DND-41 (cell line): ENCODE measurements around the gene EHD1.
A peak's percentile ranks its signal among the peaks of the same experiment; 100 is the strongest.

Experiments used
- ATAC-seq: fragments of 200-7000 bp; cut with Tn5 transposase; 3 replicates; pipeline ENCODE4 v1.9.1; 2021; ENCODE audit warnings: low read depth; ENCODE audit not compliant: insufficient read depth
- DNase-seq: peaks from one replicate; pipeline ENCODE4 v3.0.0-alpha.2; 2020
- H2AFZ ChIP-seq: 2 replicates; pipeline ENCODE4 v1.6.0; 2012; ENCODE audit warnings: low read depth, low read length
- H3K27ac ChIP-seq: 2 replicates; pipeline ENCODE4 v1.5.1; 2012; ENCODE audit warnings: low read length, inconsistent platforms
- H3K27me3 ChIP-seq: fragments of 200-600 bp; sonication (generic); 2 replicates; pipeline ENCODE4 v1.6.0; 2012; ENCODE audit warnings: low read length, mild to moderate bottlenecking, inconsistent platforms; ENCODE audit not compliant: insufficient read depth, poor library complexity
- H3K36me3 ChIP-seq: 2 replicates; pipeline ENCODE4 v1.5.1; 2012; ENCODE audit warnings: low read length, inconsistent platforms; ENCODE audit not compliant: insufficient read depth
- H3K4me1 ChIP-seq: 2 replicates; pipeline ENCODE4 v1.5.1; 2012; ENCODE audit warnings: mild to moderate bottlenecking, low read length; ENCODE audit not compliant: insufficient read depth
- H3K4me2 ChIP-seq: 2 replicates; pipeline ENCODE4 v1.6.0; 2012; ENCODE audit warnings: mild to moderate bottlenecking, moderate library complexity, low read length, inconsistent platforms; ENCODE audit not compliant: insufficient read depth
- H3K4me3 ChIP-seq, 2 experiments: fragments of 200-600 bp in 1 of 2; shearing (Covaris generic) in 1 of 2; 2 replicates each; pipeline ENCODE4 v1.5.1; 2012 to 2016; ENCODE audit warnings: inconsistent platforms in 2 of 2, low read length in 2 of 2, mild to moderate bottlenecking in 2 of 2, low read depth in 1 of 2, moderate library complexity in 1 of 2
- H3K79me2 ChIP-seq: 2 replicates; pipeline ENCODE4 v1.6.0; 2012; ENCODE audit warnings: low read length, inconsistent platforms; ENCODE audit not compliant: insufficient read depth
- H3K9ac ChIP-seq: 2 replicates; pipeline ENCODE4 v1.6.0; 2012; ENCODE audit warnings: low read depth, mild to moderate bottlenecking, inconsistent platforms, low read length, moderate library complexity
- H3K9me3 ChIP-seq: 2 replicates; pipeline ENCODE4 v1.5.1; 2012; ENCODE audit warnings: low read length, moderate library complexity, mild to moderate bottlenecking, inconsistent platforms; ENCODE audit not compliant: insufficient read depth, severe bottlenecking
- H4K20me1 ChIP-seq: 2 replicates; pipeline ENCODE4 v1.6.0; 2012; ENCODE audit warnings: low read length; ENCODE audit not compliant: insufficient read depth
- CTCF ChIP-seq: IDR thresholded peaks from 2 replicates; pipeline ENCODE4 v1.5.1; 2012; ENCODE audit warnings: borderline replicate concordance, low read length, moderate library complexity, mild to moderate bottlenecking; ENCODE audit not compliant: poor library complexity, severe bottlenecking; ENCODE audit errors: extremely low read depth
- EZH2 ChIP-seq: IDR thresholded peaks from 3 replicates; pipeline ENCODE4 v1.6.1; 2012; ENCODE audit warnings: borderline replicate concordance, low read depth, mild to moderate bottlenecking, moderate library complexity, low read length, inconsistent platforms; ENCODE audit not compliant: severe bottlenecking

Gene EHD1

GRCh38 chr11:64871492-64871891, 6.9 kb downstream of the EHD1 start:
- H3K27me3 ChIP-seq = no peaks in the 10 kb centered on the region
- H3K9ac ChIP-seq = no peak overlapping the region
- H2AFZ ChIP-seq = no peak overlapping the region
- H3K27ac ChIP-seq = no peak overlapping the region
- no peaks in the 10 kb centered on the region for H3K9me3 ChIP-seq
- H3K4me3 ChIP-seq = no peak overlapping the region
- ATAC-seq (no peak), DNase-seq (no peak)
- H3K36me3 ChIP-seq = peaks cover 45% of the 10 kb centered on the region
- no peak overlapping the region for H3K4me2 ChIP-seq
- no peak for TF ChIP-seq EZH2
- no peak for TF ChIP-seq CTCF
- peaks cover 22% of the 10 kb centered on the region for H3K79me2 ChIP-seq
- peaks cover 25% of the 10 kb centered on the region for H4K20me1 ChIP-seq
- peaks cover 11% of the 10 kb centered on the region for H3K4me1 ChIP-seq

GRCh38 chr11:64870893-64871466, 7.4 kb downstream of the EHD1 start:
- H3K4me3 ChIP-seq = no peak overlapping the region
- ATAC-seq (no peak), DNase-seq (no peak)
- H3K27ac ChIP-seq = no peak overlapping the region
- H4K20me1 ChIP-seq = peaks cover 20% of the 10 kb centered on the region
- H2AFZ ChIP-seq = no peak overlapping the region
- H3K36me3 ChIP-seq = peaks cover 45% of the 10 kb centered on the region
- no peaks in the 10 kb centered on the region for H3K9me3 ChIP-seq
- TF ChIP-seq CTCF (no peak), EZH2 (no peak)
- peaks cover 20% of the 10 kb centered on the region for H3K79me2 ChIP-seq
- no peak overlapping the region for H3K9ac ChIP-seq
- H3K27me3 ChIP-seq = no peaks in the 10 kb centered on the region
- no peak overlapping the region for H3K4me2 ChIP-seq
- peaks cover 6% of the 10 kb centered on the region for H3K4me1 ChIP-seq

- Histone ChIP-seq H3K9me3 (no peaks in the 10 kb centered on the region), H3K36me3 (peaks cover 45% of the 10 kb centered on the region), H4K20me1 (peaks cover 15% of the 10 kb centered on the region), H3K4me2 (no peak overlapping the region), H3K27me3 (no peaks in the 10 kb centered on the region), H3K4me3 (no peak overlapping the region), H3K4me1 (no peaks in the 10 kb centered on the region), H3K27ac (0 out of 2 replicates have a peak overlapping the region, but pooled peaks have one; percentile 30), H2AFZ (no peak overlapping the region), H3K79me2 (peaks cover 21% of the 10 kb centered on the region), H3K9ac (no peak overlapping the region)
- no peak for TF ChIP-seq EZH2
- no peak for TF ChIP-seq CTCF
- DNase-seq (no peak), ATAC-seq (no peak)
Observed at GRCh38 chr11:64870176-64870892, 8.1 kb downstream of the EHD1 start.
